HL-60 (cell line): ENCODE results near the gene RASSF7.

Source experiments
- DNase-seq, 2 experiments: peaks; one replicate each; pipeline ENCODE4 v3.0.0-alpha.2; 2010 to 2020; ENCODE audit warnings: low read depth in 1 of 2, low spot score in 1 of 2
- H3K27ac ChIP-seq: fragments of 250-450 bp; sonication (Bioruptor Pico); replicated peaks from 2 replicates; pipeline ENCODE4 v1.5.1; 2020; ENCODE audit warnings: mild to moderate bottlenecking, moderate library complexity
- H3K27me3 ChIP-seq: fragments of 250-450 bp; sonication (Bioruptor Pico); 2 replicates; pipeline ENCODE4 v1.5.1; 2021; ENCODE audit warnings: mild to moderate bottlenecking, moderate library complexity; ENCODE audit not compliant: insufficient read depth, poor library complexity, severe bottlenecking
- H3K4me3 ChIP-seq: replicated peaks from 2 replicates; pipeline ENCODE4 v1.5.1; 2011; ENCODE audit warnings: mild to moderate bottlenecking, control low read depth, low read length; ENCODE audit not compliant: insufficient read depth
- GABPA ChIP-seq: IDR thresholded peaks from 2 replicates; pipeline ENCODE4 v1.6.1; 2012; ENCODE audit warnings: low read depth
- POLR2AphosphoS5 ChIP-seq: IDR thresholded peaks from 2 replicates; pipeline ENCODE4 v1.6.1; 2012; ENCODE audit warnings: low read depth
- SPI1 ChIP-seq: IDR thresholded peaks from 2 replicates; pipeline ENCODE4 v1.6.1; 2012; ENCODE audit warnings: low read depth, mild to moderate bottlenecking, borderline replicate concordance
- TF ChIP-seq, protein P1 (sequence below): IDR thresholded peaks from one replicate; pipeline ENCODE4 v1.5.1; 2011; ENCODE audit warnings: low read length, control low read depth, inconsistent platforms; ENCODE audit not compliant: insufficient read depth
- TF ChIP-seq, protein P2 (sequence below): IDR thresholded peaks from 2 replicates; pipeline ENCODE4 v1.6.1; 2012; ENCODE audit warnings: low read depth; ENCODE audit not compliant: insufficient replicate concordance

Gene RASSF7

DNA sequence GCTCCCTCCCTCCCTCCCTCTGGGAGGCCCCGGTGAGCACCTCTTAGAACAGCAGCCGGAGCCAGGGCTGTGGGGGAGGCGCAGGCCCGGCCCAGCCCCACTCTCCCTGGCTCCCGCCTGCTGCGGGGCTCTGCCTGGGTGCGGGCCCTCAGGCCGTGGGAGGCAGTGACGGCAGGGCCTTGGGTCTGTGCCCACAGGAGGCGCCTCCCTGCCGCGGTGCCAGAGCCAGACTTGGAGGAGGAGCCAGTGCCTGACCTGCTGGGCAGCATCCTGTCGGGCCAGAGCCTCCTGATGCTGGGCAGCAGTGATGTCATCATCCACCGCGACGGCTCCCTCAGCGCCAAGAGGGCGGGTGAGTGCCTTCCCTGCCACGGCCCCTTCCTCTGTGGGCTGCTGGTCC, 45.5 kb downstream of the RASSF7 start:
- DNase-seq, result no peak
- H3K27ac ChIP-seq, result no peak overlapping the region
- no peak overlapping the region for H3K4me3 ChIP-seq
- H3K27me3 ChIP-seq, result no peaks in the 10 kb centered on the region
- TF ChIP-seq SPI1, result no peak
- TF ChIP-seq, protein P1, sequence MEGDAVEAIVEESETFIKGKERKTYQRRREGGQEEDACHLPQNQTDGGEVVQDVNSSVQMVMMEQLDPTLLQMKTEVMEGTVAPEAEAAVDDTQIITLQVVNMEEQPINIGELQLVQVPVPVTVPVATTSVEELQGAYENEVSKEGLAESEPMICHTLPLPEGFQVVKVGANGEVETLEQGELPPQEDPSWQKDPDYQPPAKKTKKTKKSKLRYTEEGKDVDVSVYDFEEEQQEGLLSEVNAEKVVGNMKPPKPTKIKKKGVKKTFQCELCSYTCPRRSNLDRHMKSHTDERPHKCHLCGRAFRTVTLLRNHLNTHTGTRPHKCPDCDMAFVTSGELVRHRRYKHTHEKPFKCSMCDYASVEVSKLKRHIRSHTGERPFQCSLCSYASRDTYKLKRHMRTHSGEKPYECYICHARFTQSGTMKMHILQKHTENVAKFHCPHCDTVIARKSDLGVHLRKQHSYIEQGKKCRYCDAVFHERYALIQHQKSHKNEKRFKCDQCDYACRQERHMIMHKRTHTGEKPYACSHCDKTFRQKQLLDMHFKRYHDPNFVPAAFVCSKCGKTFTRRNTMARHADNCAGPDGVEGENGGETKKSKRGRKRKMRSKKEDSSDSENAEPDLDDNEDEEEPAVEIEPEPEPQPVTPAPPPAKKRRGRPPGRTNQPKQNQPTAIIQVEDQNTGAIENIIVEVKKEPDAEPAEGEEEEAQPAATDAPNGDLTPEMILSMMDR, result no peak
- TF ChIP-seq POLR2AphosphoS5, result no peak
- TF ChIP-seq, protein P2, sequence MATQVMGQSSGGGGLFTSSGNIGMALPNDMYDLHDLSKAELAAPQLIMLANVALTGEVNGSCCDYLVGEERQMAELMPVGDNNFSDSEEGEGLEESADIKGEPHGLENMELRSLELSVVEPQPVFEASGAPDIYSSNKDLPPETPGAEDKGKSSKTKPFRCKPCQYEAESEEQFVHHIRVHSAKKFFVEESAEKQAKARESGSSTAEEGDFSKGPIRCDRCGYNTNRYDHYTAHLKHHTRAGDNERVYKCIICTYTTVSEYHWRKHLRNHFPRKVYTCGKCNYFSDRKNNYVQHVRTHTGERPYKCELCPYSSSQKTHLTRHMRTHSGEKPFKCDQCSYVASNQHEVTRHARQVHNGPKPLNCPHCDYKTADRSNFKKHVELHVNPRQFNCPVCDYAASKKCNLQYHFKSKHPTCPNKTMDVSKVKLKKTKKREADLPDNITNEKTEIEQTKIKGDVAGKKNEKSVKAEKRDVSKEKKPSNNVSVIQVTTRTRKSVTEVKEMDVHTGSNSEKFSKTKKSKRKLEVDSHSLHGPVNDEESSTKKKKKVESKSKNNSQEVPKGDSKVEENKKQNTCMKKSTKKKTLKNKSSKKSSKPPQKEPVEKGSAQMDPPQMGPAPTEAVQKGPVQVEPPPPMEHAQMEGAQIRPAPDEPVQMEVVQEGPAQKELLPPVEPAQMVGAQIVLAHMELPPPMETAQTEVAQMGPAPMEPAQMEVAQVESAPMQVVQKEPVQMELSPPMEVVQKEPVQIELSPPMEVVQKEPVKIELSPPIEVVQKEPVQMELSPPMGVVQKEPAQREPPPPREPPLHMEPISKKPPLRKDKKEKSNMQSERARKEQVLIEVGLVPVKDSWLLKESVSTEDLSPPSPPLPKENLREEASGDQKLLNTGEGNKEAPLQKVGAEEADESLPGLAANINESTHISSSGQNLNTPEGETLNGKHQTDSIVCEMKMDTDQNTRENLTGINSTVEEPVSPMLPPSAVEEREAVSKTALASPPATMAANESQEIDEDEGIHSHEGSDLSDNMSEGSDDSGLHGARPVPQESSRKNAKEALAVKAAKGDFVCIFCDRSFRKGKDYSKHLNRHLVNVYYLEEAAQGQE, result no peak
- TF ChIP-seq GABPA, result no peak

DNA sequence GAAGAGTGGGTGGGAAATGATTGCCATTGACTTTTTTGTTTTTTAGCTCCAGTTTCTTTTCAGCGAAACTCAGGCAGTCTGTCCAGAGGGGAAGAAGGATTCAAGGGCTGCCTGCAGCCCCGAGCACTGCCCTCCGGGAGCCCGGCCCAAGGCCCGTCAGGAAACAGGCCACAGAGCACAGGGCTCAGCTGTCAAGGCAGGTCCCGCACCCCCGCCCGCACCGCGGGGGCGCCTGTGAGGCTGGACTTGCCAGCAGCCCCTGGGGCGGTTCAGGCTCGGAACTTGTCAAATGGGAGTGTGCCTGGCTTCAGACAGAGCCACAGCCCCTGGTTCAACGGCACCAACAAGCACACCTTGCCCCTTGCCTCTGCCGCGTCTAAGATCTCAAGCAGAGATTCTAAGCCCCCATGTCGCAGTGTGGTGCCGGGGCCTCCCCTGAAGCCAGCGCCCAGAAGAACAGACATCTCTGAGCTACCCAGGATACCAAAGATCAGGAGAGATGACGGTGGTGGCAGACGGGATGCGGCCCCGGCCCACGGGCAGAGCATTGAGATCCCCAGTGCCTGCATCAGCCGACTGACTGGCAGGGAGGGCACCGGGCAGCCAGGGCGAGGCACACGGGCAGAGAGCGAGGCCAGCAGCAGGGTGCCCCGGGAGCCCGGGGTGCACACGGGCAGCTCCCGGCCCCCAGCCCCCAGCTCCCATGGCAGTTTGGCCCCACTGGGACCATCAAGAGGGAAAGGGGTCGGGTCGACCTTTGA, 46.4 kb downstream of the RASSF7 start:
- Histone ChIP-seq H3K27ac (no peak overlapping the region), H3K27me3 (no peaks in the 10 kb centered on the region), H3K4me3 (no peak overlapping the region)
- DNase-seq, result no peak
- TF ChIP-seq SPI1 (no peak), POLR2AphosphoS5 (no peak), GABPA (no peak)
- TF ChIP-seq, protein P2, result no peak
- TF ChIP-seq, protein P1, result no peak

DNA sequence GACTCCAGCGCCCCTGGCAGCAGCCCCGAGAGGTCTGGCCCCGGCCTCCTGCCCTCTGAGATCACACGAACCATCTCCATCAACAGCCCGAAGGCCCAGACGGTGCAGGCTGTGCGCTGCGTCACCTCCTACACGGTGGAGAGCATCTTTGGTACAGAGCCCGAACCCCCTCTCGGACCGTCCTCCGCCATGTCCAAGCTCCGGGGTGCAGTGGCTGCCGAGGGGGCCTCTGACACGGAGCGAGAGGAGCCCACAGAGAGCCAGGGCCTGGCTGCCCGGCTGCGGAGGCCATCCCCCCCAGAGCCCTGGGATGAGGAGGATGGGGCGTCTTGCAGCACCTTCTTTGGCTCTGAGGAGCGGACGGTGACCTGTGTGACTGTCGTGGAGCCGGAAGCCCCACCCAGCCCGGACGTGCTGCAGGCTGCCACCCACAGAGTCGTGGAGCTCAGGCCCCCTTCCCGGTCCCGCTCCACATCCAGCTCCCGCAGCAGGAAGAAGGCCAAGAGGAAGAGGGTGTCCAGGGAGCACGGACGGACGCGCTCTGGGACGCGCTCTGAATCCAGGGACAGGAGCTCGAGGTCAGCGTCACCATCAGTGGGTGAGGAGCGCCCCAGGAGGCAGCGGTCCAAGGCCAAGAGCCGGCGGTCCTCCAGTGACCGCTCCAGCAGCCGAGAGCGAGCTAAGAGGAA, 47.3 kb downstream of the RASSF7 start:
- H3K27me3 ChIP-seq, result no peaks in the 10 kb centered on the region
- H3K27ac ChIP-seq, result no peak overlapping the region
- TF ChIP-seq GABPA (no peak), POLR2AphosphoS5 (no peak; the same call in 1 of the 2 replicates), SPI1 (no peak)
- TF ChIP-seq, protein P2, result no peak
- TF ChIP-seq, protein P1, result no peak

More for the DNA sequence above, 47.3 kb downstream of the RASSF7 start:
- DNase-seq, result no peak
- no peak overlapping the region for H3K4me3 ChIP-seq
